Measurements from ENCODE around the gene ZNF398. TPM values are rescaled to one million over a fixed set of nuclear protein-coding genes. Genes with fewer than 3 reads are reported as not detected.

Gene ZNF398
- total and polyA plus RNA-seq, 9 of the 15 experiments (the other 6 are each of a cell fraction or from before 2014, with no cell fraction given) = 4.0 to 18.6 (median 10.4) TPM

DNA sequence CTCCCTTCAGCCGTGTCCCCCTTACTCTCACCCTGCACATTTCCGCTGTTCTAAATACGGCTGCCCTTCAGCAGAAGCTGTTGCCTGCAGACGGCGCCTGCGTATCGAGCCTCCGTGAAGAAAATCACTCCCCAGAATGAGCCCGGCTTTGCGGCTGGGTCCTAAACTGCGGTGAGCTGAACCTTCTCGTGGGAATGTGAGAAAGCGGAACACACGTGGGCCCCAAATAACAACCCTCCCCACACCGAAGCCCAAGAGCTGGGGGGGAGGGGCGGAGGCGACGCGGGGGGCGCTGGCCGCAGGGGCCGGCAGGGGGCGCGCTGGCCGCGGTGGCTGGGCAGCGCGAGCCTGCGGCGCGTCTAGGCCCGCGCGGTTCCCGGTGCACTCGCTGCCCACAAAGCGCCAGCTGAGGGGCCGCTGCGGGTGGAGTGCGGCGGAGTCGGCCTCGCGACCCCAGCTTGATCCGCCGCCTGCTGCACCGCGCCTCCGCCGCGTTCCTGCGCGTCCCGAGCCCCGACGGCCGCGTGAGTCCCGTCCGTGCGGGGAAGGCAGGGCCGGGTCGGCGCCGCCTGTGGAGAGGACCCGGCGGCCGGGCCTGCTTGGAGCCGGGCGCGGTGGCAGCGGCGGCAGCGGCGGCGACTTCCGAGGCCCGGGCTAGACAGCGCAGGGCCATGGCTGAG lies at the start of gene ZNF398 (continued):
- TF ChIP-seq SRSF9 (IDR thresholded peaks at IDR 0.05; ENCODE audit: borderline replicate concordance, low read depth, low read length) (no peak), TEAD4 (IDR thresholded peaks at IDR 0.05; ENCODE audit: low read length) (peak; percentile 12; the same call in 1 of the 2 replicates), TEAD4 (CRISPR knock-in tag; IDR thresholded peaks at IDR 0.05; ENCODE audit: borderline replicate concordance) (no peak), SMAD3 (CRISPR knock-in tag; conservative IDR thresholded peaks at IDR 0.05) (0 out of 2 replicates have a peak, but pooled peaks have one; percentile 49), ZNF316 (IDR thresholded peaks at IDR 0.05) (no peak), NELFE (IDR thresholded peaks at IDR 0.05; ENCODE audit: insufficient read depth, insufficient read length) (no peak), SAFB (IDR thresholded peaks at IDR 0.05; ENCODE audit: borderline replicate concordance, low read depth, low read length) (peak; percentile 69; the same call in 1 of the 2 replicates), FOXP1 (CRISPR knock-in tag; IDR thresholded peaks at IDR 0.05) (peak; percentile 11; the same call in 1 of the 2 replicates), LEF1 (IDR thresholded peaks at IDR 0.05) (peak; percentile 82), ZBTB26 (CRISPR knock-in tag; IDR thresholded peaks at IDR 0.05) (no peak), MCM3 (IDR thresholded peaks at IDR 0.05) (no peak), TCF7 (IDR thresholded peaks at IDR 0.05; ENCODE audit: borderline replicate concordance) (peak; percentile 57; the same call in 1 of the 2 replicates), RBM39 (optimal IDR thresholded peaks at IDR 0.05; ENCODE audit: low read depth, low read length) (peak; percentile 68), HIVEP1 (CRISPR knock-in tag; IDR thresholded peaks at IDR 0.05) (no peak), ZNF174 (CRISPR knock-in tag; IDR thresholded peaks at IDR 0.05) (no peak), GTF2B (IDR thresholded peaks at IDR 0.05; ENCODE audit: extremely low read depth, insufficient read length) (no peak), CTCF (IDR thresholded peaks at IDR 0.05 in 2 of 3, conservative IDR thresholded peaks at IDR 0.05 in 1 of 3; ENCODE audit: insufficient read depth in 2 of 3, low read depth in 1 of 3, low read length in 3 of 3) (peak; percentile 52 to 89 (median 71)), FOXK2 (conservative IDR thresholded peaks at IDR 0.05 in 1 of 2, IDR thresholded peaks at IDR 0.05 in 1 of 2; ENCODE audit: low read depth in 2 of 2) (peak; percentile 28 to 69; a peak in 2 of 4 replicates), MYC (IDR thresholded peaks at IDR 0.05; ENCODE audit: low read depth, low read length) (peak; percentile 76), MYC (CRISPR knock-in tag; IDR thresholded peaks at IDR 0.05; ENCODE audit: borderline replicate concordance, low read depth) (no peak), KLF10 (CRISPR knock-in tag; IDR thresholded peaks at IDR 0.05) (no peak), PHF20 (IDR thresholded peaks at IDR 0.05; ENCODE audit: partially characterized antibody) (peak; percentile 8), RBFOX2 (IDR thresholded peaks at IDR 0.05; ENCODE audit: low read depth, low read length) (peak; percentile 73)
- TF ChIP-seq, protein P1, sequence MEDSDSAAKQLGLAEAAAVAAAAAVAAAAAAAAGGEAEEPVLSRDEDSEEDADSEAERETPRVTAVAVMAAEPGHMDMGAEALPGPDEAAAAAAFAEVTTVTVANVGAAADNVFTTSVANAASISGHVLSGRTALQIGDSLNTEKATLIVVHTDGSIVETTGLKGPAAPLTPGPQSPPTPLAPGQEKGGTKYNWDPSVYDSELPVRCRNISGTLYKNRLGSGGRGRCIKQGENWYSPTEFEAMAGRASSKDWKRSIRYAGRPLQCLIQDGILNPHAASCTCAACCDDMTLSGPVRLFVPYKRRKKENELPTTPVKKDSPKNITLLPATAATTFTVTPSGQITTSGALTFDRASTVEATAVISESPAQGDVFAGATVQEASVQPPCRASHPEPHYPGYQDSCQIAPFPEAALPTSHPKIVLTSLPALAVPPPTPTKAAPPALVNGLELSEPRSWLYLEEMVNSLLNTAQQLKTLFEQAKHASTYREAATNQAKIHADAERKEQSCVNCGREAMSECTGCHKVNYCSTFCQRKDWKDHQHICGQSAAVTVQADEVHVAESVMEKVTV (CRISPR knock-in tag; IDR thresholded peaks at IDR 0.05) = no peak

Data from K562 (cell line).